MM.1S (cell line): ENCODE measurements around the gene EFCAB14.

ENCODE experiments used
- EZH2 ChIP-seq: fragments of 300-600 bp; sonication (generic); optimal IDR thresholded peaks from 2 replicates; pipeline ENCODE3; 2017; ENCODE audit warnings: low read depth, mild to moderate bottlenecking, antibody characterized with exemption, low read length, mixed read lengths
- EZH2phosphoT487 ChIP-seq: fragments of 300-600 bp; sonication (generic); IDR thresholded peaks from 2 replicates; pipeline ENCODE4 v1.6.1; 2018; ENCODE audit warnings: antibody characterized with exemption, low read length
- TF ChIP-seq, protein P1 (sequence below): fragments of 300-600 bp; sonication (generic); IDR thresholded peaks from 2 replicates; pipeline ENCODE4 v1.5.1; 2016; ENCODE audit warnings: antibody characterized with exemption, low read length, mixed read lengths

DNA sequence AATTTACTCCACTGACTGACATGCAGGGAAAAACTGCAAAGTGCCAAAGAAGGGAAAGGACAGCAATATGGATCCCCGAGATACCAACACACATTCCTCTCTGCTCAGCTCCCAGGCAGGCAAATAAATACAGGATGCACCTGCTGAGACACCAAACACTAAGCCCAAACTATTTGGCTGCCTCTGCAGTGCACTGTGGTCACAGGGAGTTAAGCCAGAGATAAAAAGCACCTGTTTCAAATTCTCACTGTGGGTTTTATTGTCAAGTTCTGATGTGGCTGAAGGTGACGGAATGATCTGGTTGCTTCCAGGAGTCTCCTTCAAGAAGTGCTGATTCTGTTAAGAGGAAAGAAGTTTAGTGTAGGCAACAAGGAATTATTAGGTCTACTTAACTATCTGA lies 29.6 kb downstream of the EFCAB14 start:
- TF ChIP-seq EZH2 (no peak), EZH2phosphoT487 (no peak)
- TF ChIP-seq, protein P1, sequence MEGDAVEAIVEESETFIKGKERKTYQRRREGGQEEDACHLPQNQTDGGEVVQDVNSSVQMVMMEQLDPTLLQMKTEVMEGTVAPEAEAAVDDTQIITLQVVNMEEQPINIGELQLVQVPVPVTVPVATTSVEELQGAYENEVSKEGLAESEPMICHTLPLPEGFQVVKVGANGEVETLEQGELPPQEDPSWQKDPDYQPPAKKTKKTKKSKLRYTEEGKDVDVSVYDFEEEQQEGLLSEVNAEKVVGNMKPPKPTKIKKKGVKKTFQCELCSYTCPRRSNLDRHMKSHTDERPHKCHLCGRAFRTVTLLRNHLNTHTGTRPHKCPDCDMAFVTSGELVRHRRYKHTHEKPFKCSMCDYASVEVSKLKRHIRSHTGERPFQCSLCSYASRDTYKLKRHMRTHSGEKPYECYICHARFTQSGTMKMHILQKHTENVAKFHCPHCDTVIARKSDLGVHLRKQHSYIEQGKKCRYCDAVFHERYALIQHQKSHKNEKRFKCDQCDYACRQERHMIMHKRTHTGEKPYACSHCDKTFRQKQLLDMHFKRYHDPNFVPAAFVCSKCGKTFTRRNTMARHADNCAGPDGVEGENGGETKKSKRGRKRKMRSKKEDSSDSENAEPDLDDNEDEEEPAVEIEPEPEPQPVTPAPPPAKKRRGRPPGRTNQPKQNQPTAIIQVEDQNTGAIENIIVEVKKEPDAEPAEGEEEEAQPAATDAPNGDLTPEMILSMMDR, result no peak
